Chondrocyte (in vitro differentiated cells): ENCODE measurements around the gene SCYL3. TPM values are rescaled to one million over a fixed set of nuclear protein-coding genes. Genes with fewer than 3 reads are reported as not detected.
"Not testable (repeated sequence)": the region's sequence is repeated elsewhere in the genome, so short reads cannot be mapped to it uniquely, and the experiment has no call there.

Experiments
- DNase-seq: peaks from one replicate; pipeline ENCODE4 v3.0.0; 2021; ENCODE audit warnings: mixed read lengths, low spot score
- H3K27ac Mint-ChIP-seq: one replicate; pipeline ENCODE4 v1.8.0; 2021; ENCODE audit warnings: mild to moderate bottlenecking, moderate library complexity, mixed read lengths; ENCODE audit not compliant: unreplicated experiment
- H3K27me3 Mint-ChIP-seq: 2 replicates; pipeline ENCODE4 v1.8.0; 2021; ENCODE audit warnings: low read depth, mixed read lengths
- H3K36me3 Mint-ChIP-seq: 2 replicates; pipeline ENCODE4 v1.8.0; 2021; ENCODE audit warnings: low read depth, mixed read lengths
- H3K4me1 Mint-ChIP-seq: 2 replicates; pipeline ENCODE4 v1.8.0; 2021; ENCODE audit warnings: low read depth, mild to moderate bottlenecking, mixed read lengths
- H3K4me3 Mint-ChIP-seq: one replicate; pipeline ENCODE4 v1.8.0; 2021; ENCODE audit warnings: mild to moderate bottlenecking, moderate library complexity, mixed read lengths; ENCODE audit not compliant: unreplicated experiment
- H3K9me3 Mint-ChIP-seq: 2 replicates; pipeline ENCODE4 v1.8.0; 2021; ENCODE audit warnings: low read depth, mixed read lengths
- total RNA-seq: library from RNA; stranded (reverse); gene quantifications from 3 replicates; pipeline ENCODE4 v1.2.1, GENCODE V29; 2021
- TF ChIP-seq, protein P1 (sequence below): fragments of 200-600 bp; sonication (generic); IDR thresholded peaks from 2 replicates; pipeline ENCODE4 v1.5.0; 2021; ENCODE audit warnings: antibody characterized with exemption, mild to moderate bottlenecking, moderate library complexity

The SCYL3 gene
- total RNA-seq, 1 donor from 2014 or later = 6.3 TPM

DNA sequence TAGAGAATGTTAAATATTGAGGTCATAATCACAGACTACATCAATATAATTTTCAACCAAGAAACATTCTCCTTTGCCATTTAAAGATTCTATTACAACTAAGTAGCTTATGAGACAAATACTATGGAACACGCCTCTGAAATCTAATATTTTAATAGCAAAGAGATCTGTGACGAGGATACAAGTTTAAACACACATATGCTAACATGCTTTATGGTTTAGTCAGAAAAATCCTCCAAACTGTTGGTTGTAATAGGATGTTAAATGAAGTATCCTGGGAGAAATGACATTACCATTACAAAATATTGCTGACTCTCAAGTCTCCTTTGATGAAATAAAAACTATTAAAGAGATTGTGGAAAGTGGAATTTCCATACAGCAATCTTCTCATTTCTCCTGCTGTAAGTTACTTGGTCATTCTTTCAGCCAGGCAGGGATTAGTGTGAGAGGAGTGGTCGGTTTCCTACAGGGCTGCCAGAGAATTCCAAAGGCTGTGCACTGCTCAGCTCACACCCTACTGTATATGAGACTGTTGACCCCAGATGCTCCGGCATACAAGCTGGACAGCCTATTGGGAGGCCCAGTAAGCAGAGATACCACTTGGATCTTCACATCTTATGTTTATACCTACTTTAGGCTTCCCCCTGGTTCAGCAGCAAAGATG lies 26.6 kb downstream of the SCYL3 start:
- H3K4me1 Mint-ChIP-seq = no peaks in the 10 kb centered on the region
- no peak for DNase-seq
- TF ChIP-seq, protein P1, sequence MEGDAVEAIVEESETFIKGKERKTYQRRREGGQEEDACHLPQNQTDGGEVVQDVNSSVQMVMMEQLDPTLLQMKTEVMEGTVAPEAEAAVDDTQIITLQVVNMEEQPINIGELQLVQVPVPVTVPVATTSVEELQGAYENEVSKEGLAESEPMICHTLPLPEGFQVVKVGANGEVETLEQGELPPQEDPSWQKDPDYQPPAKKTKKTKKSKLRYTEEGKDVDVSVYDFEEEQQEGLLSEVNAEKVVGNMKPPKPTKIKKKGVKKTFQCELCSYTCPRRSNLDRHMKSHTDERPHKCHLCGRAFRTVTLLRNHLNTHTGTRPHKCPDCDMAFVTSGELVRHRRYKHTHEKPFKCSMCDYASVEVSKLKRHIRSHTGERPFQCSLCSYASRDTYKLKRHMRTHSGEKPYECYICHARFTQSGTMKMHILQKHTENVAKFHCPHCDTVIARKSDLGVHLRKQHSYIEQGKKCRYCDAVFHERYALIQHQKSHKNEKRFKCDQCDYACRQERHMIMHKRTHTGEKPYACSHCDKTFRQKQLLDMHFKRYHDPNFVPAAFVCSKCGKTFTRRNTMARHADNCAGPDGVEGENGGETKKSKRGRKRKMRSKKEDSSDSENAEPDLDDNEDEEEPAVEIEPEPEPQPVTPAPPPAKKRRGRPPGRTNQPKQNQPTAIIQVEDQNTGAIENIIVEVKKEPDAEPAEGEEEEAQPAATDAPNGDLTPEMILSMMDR = no peak
- no peak overlapping the region for H3K27ac Mint-ChIP-seq
- no peaks in the 10 kb centered on the region for H3K9me3 Mint-ChIP-seq
- H3K4me3 Mint-ChIP-seq = no peak overlapping the region
- no peaks in the 10 kb centered on the region for H3K27me3 Mint-ChIP-seq
- peaks cover 62% of the 10 kb centered on the region for H3K36me3 Mint-ChIP-seq

DNA sequence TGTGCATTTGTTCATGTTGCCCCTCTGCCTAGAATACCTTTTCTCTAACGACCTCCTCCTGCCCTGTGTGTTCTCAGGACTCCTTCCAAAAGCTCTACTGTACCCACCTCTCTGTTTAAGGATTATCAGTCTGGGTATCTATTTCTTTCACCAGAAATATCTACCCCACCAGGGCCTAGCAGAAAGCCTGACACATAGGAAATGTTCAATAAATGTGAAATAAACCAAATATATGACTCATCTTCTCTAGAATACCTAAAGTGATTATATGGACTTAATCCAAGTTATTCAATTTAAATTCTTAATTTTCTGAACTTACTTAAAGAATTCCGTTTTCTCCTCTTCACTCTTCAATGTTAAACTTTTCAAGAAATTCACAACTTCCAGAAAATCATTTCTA lies 27.1 kb downstream of the SCYL3 start:
- Mint-ChIP-seq H3K36me3 (peaks cover 58% of the 10 kb centered on the region), H3K4me3 (no peak overlapping the region), H3K27ac (no peak overlapping the region), H3K27me3 (no peaks in the 10 kb centered on the region), H3K9me3 (no peaks in the 10 kb centered on the region), H3K4me1 (no peaks in the 10 kb centered on the region)
- no peak for DNase-seq
- TF ChIP-seq, protein P1 = no peak

DNA sequence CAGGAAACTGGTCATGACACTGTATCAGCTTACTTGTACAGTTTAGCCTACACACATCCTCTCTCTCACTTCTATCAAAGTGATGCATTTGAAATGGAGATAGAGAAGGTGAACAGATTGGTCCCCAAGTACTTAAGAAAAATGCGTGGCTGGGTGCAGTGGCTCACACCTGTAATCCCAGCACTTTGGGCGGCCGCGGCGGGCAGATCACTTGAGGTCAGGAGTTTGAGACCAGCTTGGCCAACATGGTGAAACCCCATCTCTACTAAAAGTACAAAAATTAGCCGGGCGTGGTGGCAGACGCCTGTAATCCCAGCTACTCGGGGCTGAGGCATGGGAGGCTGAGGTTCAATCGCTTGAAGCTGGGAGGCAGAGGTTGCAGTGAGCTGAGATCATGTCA lies 29.2 kb downstream of the SCYL3 start:
- DNase-seq = not testable (repeated sequence)

DNA sequence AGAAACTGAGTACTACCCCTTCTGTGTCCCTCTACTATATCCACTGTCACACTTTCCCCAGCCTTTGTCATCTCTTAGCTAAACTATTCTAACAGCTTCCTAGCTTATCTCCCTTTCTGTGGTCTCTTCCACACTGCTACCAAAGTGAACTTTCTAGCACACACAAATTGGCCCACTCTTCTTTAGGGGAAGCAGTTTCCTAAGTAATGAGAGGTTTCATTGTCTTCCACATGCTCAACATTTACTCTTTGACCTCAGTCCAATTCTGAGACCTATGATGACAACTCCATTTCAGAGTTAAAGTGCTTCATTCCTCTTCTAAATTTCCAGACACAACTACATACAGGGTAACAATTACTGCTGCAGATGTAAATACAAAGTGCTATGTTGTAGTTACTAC lies 32.9 kb downstream of the SCYL3 start:
- H3K4me3 Mint-ChIP-seq = no peak overlapping the region
- TF ChIP-seq, protein P1 = no peak
- no peaks in the 10 kb centered on the region for H3K27me3 Mint-ChIP-seq
- no peaks in the 10 kb centered on the region for H3K4me1 Mint-ChIP-seq
- DNase-seq = no peak
- H3K36me3 Mint-ChIP-seq = peaks cover 32% of the 10 kb centered on the region
- no peaks in the 10 kb centered on the region for H3K9me3 Mint-ChIP-seq
- H3K27ac Mint-ChIP-seq = no peak overlapping the region

More for the DNA sequence above, 29.2 kb downstream of the SCYL3 start:
- not testable (repeated sequence) for H3K4me1 Mint-ChIP-seq, H3K27me3 Mint-ChIP-seq, H3K9me3 Mint-ChIP-seq, H3K4me3 Mint-ChIP-seq, H3K27ac Mint-ChIP-seq
- H3K36me3 Mint-ChIP-seq = peaks cover 54% of the 10 kb centered on the region

DNA sequence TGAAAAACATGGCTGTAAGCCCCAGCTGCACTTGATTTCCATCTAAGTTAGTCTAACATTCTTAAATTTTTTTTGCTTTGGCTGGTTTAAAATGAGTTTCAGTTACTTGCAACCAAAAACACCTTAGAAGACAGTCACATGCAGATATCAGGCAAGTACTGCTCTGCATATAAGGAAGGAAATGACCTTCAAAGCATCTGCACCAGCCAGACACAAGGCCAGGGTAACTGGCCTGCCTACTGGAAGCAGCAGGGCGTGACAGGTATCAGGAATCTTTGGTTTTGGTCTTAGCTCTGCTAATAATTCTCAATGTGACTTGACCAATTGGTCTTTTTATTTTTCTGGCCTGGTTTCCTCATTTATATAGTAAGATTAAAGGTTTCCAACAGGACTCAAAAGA lies 33.5 kb downstream of the SCYL3 start:
- DNase-seq = no peak
- Mint-ChIP-seq H3K27ac (no peak overlapping the region), H3K36me3 (peaks cover 30% of the 10 kb centered on the region), H3K4me3 (no peak overlapping the region), H3K4me1 (no peaks in the 10 kb centered on the region), H3K9me3 (no peaks in the 10 kb centered on the region), H3K27me3 (no peaks in the 10 kb centered on the region)
- TF ChIP-seq, protein P1 = no peak

DNA sequence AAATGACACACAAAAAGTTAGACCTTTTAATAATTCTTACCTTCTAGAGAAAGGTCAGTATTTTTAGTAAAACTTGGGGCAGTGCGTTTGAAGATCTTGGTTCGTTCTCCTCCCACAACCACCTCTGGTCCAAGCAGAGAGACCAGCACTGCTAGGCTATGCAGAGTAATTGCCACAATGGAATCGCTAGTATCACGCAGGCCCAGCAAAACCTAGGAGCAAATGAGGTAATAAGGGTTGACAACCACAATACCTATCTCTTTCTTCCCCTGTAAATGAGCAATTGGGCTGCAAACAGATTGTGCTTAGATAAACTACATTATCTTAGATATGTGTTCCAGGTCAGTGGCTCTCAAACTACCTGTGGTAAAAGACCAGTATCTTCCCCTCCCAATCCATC lies 34.7 kb downstream of the SCYL3 start:
- Mint-ChIP-seq H3K36me3 (peaks cover 29% of the 10 kb centered on the region), H3K27me3 (no peaks in the 10 kb centered on the region), H3K27ac (no peak overlapping the region), H3K4me1 (no peaks in the 10 kb centered on the region), H3K4me3 (no peak overlapping the region), H3K9me3 (no peaks in the 10 kb centered on the region)
- no peak for DNase-seq
- TF ChIP-seq, protein P1 = no peak
